ENCODE measurements around the gene CACNA2D2.

- TF ChIP-seq CTCF (conservative IDR thresholded peaks at IDR 0.05 in 1 of 2, IDR thresholded peaks at IDR 0.05 in 1 of 2; ENCODE audit: low read depth in 1 of 2, low read length in 2 of 2) (no peak), EZH2 (IDR thresholded peaks at IDR 0.05; ENCODE audit: low read length, missing control alignments) (no peak)
Observed at GRCh38 chr3:50419595-50420370, 83.7 kb downstream of the CACNA2D2 start.

Data from fibroblast of lung (primary cell).